ENCODE results near the gene ATG2A. TPM values are rescaled to one million over a fixed set of nuclear protein-coding genes. Genes with fewer than 3 reads are reported as not detected.
A peak's percentile ranks its signal among the peaks of the same experiment; 100 is the strongest.

ATG2A gene
- total RNA-seq = 11.5 TPM
- long read RNA-seq, partial matches to known transcripts = 9 of 11 reads
- long read RNA-seq, other reads (novel, unspliced or antisense) = 2 of 11 reads

DNA sequence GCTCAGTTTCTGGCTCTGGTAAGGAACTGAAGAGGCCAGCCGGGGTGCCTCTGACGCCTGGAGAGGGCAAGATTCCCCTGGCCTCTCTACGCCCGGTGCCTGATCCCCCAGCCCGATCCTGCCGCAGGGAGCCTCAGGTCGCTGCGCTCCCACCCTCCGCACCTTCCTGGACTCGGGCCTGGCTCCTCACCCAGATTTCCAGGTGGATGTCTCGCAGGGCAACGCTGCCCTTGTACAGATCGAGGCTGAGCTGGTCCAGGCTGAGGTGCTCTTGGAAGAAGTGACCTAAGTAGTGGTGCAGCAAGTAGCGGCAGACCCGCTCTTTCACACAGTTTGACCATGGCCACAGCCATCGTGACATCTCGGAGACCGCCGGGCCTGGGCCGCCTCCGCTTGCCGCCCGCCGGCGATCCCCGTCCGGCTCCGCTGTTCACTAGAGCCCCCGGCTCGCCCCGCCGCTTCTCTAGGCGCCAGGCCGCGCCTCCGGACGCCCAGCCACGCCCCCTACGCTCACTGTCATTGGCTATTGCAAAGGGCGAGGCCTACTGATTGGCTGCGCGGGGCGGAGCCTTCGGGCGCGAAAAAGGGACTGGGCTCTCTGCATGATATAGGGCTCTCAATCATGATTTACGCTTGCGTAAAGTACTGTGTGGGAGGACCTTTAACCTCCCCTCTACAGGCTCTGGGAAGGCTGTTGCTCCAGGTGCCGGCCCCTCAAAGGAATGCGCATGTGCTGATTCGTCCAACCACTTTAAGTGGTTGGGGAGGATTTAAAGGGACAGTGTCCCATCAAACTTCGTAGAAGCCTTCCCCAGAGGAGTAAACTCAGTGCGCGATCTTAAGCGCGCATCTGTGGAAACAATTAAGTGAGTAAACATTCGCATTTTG is at the start of gene ATG2A:
ATG2A (minus strand) TSS at position 435 of the 888 bp plus-strand sequence; CDS start at position 361, 74 bp downstream.
- ATAC-seq (ENCODE audit: poor library complexity) (peak; percentile 97), DNase-seq (peak; percentile 100)
- intact Hi-C loops (cut with DNase I) = no loop called here

GRCh38 chr11:64963072-64963631 is 46.1 kb upstream of the ATG2A start:
- ATAC-seq (ENCODE audit: poor library complexity) = no peak
- no peak for DNase-seq
- intact Hi-C loops (cut with DNase I) = no loop called here

GRCh38 chr11:64960719-64961118 is 43.7 kb upstream of the ATG2A start:
- ATAC-seq (ENCODE audit: poor library complexity) (no peak), DNase-seq (no peak)
- intact Hi-C loops (cut with DNase I) = no loop called here

- DNase-seq = no peak
These were observed 42.5 kb upstream of the ATG2A start for GRCh38 chr11:64959498-64959897.

GRCh38 chr11:64954201-64954600 is 37.2 kb upstream of the ATG2A start:
- DNase-seq = no peak
- no peak for ATAC-seq (ENCODE audit: poor library complexity)
- intact Hi-C loops (cut with DNase I) = no loop called here

More at GRCh38 chr11:64959498-64959897, 42.5 kb upstream of the ATG2A start:
- ATAC-seq (ENCODE audit: poor library complexity) = no peak
- intact Hi-C loops (cut with DNase I) = no loop called here

DNA sequence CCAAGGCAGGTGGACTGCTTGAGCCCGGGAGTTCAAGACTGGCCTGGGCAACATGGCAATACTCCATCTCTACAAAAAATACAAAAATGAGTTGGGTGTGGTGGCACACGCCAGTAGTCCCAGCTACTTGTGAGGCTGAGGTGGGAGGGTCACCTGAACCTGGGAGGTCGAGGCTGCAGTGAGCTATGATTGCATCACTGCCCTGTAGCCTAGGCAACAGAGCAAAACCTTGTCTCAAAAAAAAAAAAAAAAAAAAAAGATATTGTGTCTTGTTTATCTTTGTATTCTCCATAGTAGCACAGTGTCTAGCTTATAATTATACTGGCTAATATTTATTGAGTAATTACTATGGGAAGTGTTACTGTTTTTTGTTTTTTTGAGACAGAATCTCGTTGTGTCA is 34.5 kb upstream of the ATG2A start:
- ATAC-seq (ENCODE audit: poor library complexity) (no peak), DNase-seq (no peak)
- intact Hi-C loops (cut with DNase I) = no loop called here

- intact Hi-C loops (cut with DNase I) = no loop called here
- DNase-seq (no peak), ATAC-seq (ENCODE audit: poor library complexity) (no peak)
These were observed 30.3 kb upstream of the ATG2A start for GRCh38 chr11:64947208-64947814.

GRCh38 chr11:64936539-64936938 is 19.5 kb upstream of the ATG2A start:
- intact Hi-C loops (cut with DNase I) = no loop called here
- no peak for DNase-seq
- no peak for ATAC-seq (ENCODE audit: poor library complexity)

DNA sequence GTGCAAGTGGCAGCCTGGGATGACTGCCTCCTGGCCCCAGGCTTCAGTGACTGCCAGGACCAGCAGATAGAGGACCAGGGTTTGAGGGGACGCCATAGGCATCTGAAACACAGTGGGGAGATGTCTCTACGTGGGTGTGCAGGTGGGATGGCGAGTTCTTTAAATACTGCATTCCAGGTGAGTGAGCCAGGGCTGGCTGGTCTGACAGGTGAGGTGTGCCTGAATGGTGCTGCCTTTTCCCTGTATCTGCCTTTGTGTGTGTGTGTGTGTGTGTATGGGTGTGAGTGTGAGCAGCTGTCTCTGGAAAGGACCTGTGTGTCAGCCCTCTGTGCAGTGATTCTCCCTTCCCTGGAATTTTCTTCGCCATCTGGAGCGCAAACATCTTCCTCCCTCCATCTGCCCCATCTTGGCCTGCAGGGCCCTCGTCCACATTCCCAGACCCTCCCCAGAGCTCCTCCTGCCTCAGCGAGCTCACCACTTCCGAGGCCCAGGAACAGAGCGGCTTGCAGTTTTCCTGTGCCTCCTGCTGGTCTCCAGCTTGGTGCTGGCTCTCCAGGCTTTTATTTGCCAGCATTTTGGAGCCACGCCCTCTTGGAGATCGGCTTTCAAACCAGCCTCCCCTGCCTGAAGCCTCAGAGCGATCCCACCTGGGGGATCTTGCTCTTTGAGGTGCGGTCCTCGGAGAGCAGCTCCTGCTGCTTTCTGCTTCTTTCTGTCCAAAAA is 18.5 kb upstream of the ATG2A start, which contains the start of gene GPHA2:
GPHA2 (minus strand) TSS at position 535 of the 723 bp plus-strand sequence; CDS start at position 102, 433 bp downstream.
- intact Hi-C loops (cut with DNase I) = no loop called here
- ATAC-seq (ENCODE audit: poor library complexity) = no peak
- DNase-seq = no peak

GRCh38 chr11:64934682-64935358 is 17.8 kb upstream of the ATG2A start:
- intact Hi-C loops (cut with DNase I) = no loop called here
- ATAC-seq (ENCODE audit: poor library complexity) (peak; percentile 21), DNase-seq (no peak)

- intact Hi-C loops (cut with DNase I) = no loop called here
- DNase-seq (no peak), ATAC-seq (ENCODE audit: poor library complexity) (no peak)
These were observed 17.1 kb upstream of the ATG2A start for GRCh38 chr11:64933935-64934681.

- intact Hi-C loops (cut with DNase I) = no loop called here
- DNase-seq (no peak), ATAC-seq (ENCODE audit: poor library complexity) (no peak)
These were observed 16.4 kb upstream of the ATG2A start for GRCh38 chr11:64933213-64933934.

DNA sequence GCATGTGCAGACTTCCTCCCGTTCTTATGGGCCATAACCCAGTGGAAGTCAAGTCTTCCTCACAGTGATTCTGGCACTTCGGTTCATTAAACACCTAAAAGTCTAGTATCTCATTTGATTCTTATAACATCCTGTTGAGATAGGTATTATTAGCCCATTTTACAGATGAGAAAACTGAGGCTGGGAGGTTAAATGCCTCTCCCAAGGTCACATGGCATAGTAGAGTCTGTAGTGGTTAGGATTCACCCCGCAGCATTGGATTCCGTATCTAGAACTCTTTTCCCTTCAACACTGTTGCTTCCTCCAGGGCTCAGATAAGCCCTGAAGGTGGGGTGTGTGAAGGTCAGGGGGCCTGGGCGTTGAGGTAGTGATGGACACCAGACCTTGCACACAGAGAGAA is 15.3 kb upstream of the ATG2A start:
- intact Hi-C loops (cut with DNase I) = no loop called here

DNA sequence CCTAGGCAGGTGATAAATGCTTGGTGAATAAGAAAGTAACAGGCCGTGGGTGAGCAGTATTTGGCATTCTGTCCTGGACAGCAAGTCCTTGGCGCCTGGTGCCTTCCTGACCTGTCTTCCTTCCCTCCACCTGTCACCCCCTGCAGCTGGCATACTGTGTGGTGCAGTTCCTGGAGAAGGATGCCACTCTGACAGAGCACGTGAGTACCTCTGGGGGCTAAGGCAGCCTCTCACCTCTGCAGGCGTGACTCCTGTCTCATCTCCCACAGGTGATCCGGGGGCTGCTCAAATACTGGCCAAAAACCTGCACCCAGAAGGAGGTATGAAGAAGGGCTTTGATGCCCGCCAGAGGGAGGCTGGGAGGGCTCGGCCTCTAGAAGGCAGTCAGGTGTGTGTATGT is 14.3 kb upstream of the ATG2A start:
- intact Hi-C loops (cut with DNase I) = no loop called here
- ATAC-seq (ENCODE audit: poor library complexity) = no peak
- DNase-seq = no peak

More for the DNA sequence above, 15.3 kb upstream of the ATG2A start:
- ATAC-seq (ENCODE audit: poor library complexity) = no peak
- DNase-seq = no peak

- intact Hi-C loops (cut with DNase I) = no loop called here
- DNase-seq (no peak), ATAC-seq (ENCODE audit: poor library complexity) (no peak)
These were observed 13.3 kb upstream of the ATG2A start for GRCh38 chr11:64930340-64930739.

GRCh38 chr11:64929625-64930024 is 12.6 kb upstream of the ATG2A start:
- intact Hi-C loops (cut with DNase I) = no loop called here
- ATAC-seq (ENCODE audit: poor library complexity) = no peak
- no peak for DNase-seq

- no peak for DNase-seq
- no peak for ATAC-seq (ENCODE audit: poor library complexity)
- intact Hi-C loops (cut with DNase I) = no loop called here
These were observed 11.9 kb upstream of the ATG2A start for GRCh38 chr11:64928957-64929356.

Measured in Right ventricle myocardium superior (tissue), 1 donor.